Progenitor cell of endocrine pancreas (in vitro differentiated cells): ENCODE measurements around the gene C3orf20. TPM values are rescaled to one million over a fixed set of nuclear protein-coding genes. Genes with fewer than 3 reads are reported as not detected.

Experiments
- DNase-seq: peaks from one replicate; pipeline ENCODE4 v3.0.0; 2021; ENCODE audit warnings: low spot score; ENCODE audit not compliant: unreplicated experiment
- H3K27ac Mint-ChIP-seq: 2 replicates; pipeline ENCODE4 v1.8.0; 2021; ENCODE audit warnings: mild to moderate bottlenecking, moderate library complexity, mixed read lengths
- H3K27me3 Mint-ChIP-seq: 2 replicates; pipeline ENCODE4 v1.8.0; 2021; ENCODE audit warnings: mixed read lengths
- H3K36me3 Mint-ChIP-seq: 2 replicates; pipeline ENCODE4 v1.8.0; 2022; ENCODE audit warnings: mixed read lengths; ENCODE audit not compliant: insufficient read depth
- H3K4me1 Mint-ChIP-seq: 2 replicates; pipeline ENCODE4 v1.8.0; 2021; ENCODE audit warnings: low read depth, mixed read lengths
- H3K4me3 Mint-ChIP-seq: 2 replicates; pipeline ENCODE4 v1.8.0; 2021; ENCODE audit warnings: low read depth, mild to moderate bottlenecking, moderate library complexity, mixed read lengths
- H3K9me3 Mint-ChIP-seq: 2 replicates; pipeline ENCODE4 v1.8.0; 2021; ENCODE audit warnings: low read depth, mixed read lengths
- CTCF ChIP-seq: fragments of 200-600 bp; sonication (generic); IDR thresholded peaks from one replicate; pipeline ENCODE4 v1.5.0; 2021; ENCODE audit warnings: antibody characterized with exemption, mild to moderate bottlenecking; ENCODE audit not compliant: unreplicated experiment
- total RNA-seq: library from RNA; stranded (reverse); gene quantifications from 2 replicates; pipeline ENCODE4 v1.2.1, GENCODE V29; 2021

Gene C3orf20
- total RNA-seq, 1 donor from 2014 or later = 0.19 TPM

- Mint-ChIP-seq H3K4me3 (no peak overlapping the region), H3K9me3 (peaks cover 5% of the 10 kb centered on the region), H3K4me1 (no peaks in the 10 kb centered on the region), H3K27me3 (peaks cover 34% of the 10 kb centered on the region), H3K27ac (no peak overlapping the region), H3K36me3 (no peaks in the 10 kb centered on the region)
- DNase-seq = no peak
- no peak for TF ChIP-seq CTCF
These were observed 13.6 kb downstream of the C3orf20 start for GRCh38 chr3:14688525-14688924.

GRCh38 chr3:14689247-14689980 lies 14.5 kb downstream of the C3orf20 start:
- TF ChIP-seq CTCF = no peak
- Mint-ChIP-seq H3K4me1 (no peaks in the 10 kb centered on the region), H3K4me3 (no peak overlapping the region), H3K27me3 (peaks cover 37% of the 10 kb centered on the region), H3K36me3 (no peaks in the 10 kb centered on the region), H3K27ac (no peak overlapping the region), H3K9me3 (peaks cover 10% of the 10 kb centered on the region)
- no peak for DNase-seq

- Mint-ChIP-seq H3K4me3 (no peak overlapping the region), H3K9me3 (peaks cover 10% of the 10 kb centered on the region), H3K27me3 (peaks cover 36% of the 10 kb centered on the region), H3K27ac (no peak overlapping the region), H3K4me1 (no peaks in the 10 kb centered on the region), H3K36me3 (no peaks in the 10 kb centered on the region)
- TF ChIP-seq CTCF = no peak
- no peak for DNase-seq
These were observed 16.3 kb downstream of the C3orf20 start for GRCh38 chr3:14691239-14691638.

- H3K27me3 Mint-ChIP-seq = peaks cover 32% of the 10 kb centered on the region
- no peak for DNase-seq
- H3K4me1 Mint-ChIP-seq = no peaks in the 10 kb centered on the region
These were observed 16.8 kb downstream of the C3orf20 start for GRCh38 chr3:14691719-14692118.

GRCh38 chr3:14698601-14699244 lies 23.8 kb downstream of the C3orf20 start:
- TF ChIP-seq CTCF = no peak
- no peak overlapping the region for H3K27ac Mint-ChIP-seq
- DNase-seq = no peak
- peaks cover 5% of the 10 kb centered on the region for H3K9me3 Mint-ChIP-seq
- H3K4me3 Mint-ChIP-seq = no peak overlapping the region
- H3K4me1 Mint-ChIP-seq = no peaks in the 10 kb centered on the region
- H3K36me3 Mint-ChIP-seq = no peaks in the 10 kb centered on the region
- peaks cover 5% of the 10 kb centered on the region for H3K27me3 Mint-ChIP-seq

More at GRCh38 chr3:14691719-14692118, 16.8 kb downstream of the C3orf20 start:
- H3K27ac Mint-ChIP-seq = no peak overlapping the region
- TF ChIP-seq CTCF = no peak
- no peak overlapping the region for H3K4me3 Mint-ChIP-seq
- no peaks in the 10 kb centered on the region for H3K36me3 Mint-ChIP-seq
- H3K9me3 Mint-ChIP-seq = peaks cover 10% of the 10 kb centered on the region
